Stimulated activated CD8-positive, alpha-beta memory T cell treated with anti-CD3 and anti-CD28 coated beads, Interleukin-4, amount 100 ng/mL, for 48 hours (primary cell): ENCODE results near the gene DGCR6L.
A peak's percentile ranks its signal among the peaks of the same experiment; 100 is the strongest.
"Not testable (repeated sequence)": the region's sequence is repeated elsewhere in the genome, so short reads cannot be mapped to it uniquely, and the experiment has no call there.

Experiments used
- DNase-seq: peaks from one replicate; pipeline ENCODE4 v3.0.0-alpha.2; 2020

Gene DGCR6L

GRCh38 chr22:20307448-20308447, 12.1 kb downstream of the DGCR6L start:
- not testable (repeated sequence) for DNase-seq

- not testable (repeated sequence) for DNase-seq
Measured at GRCh38 chr22:20306646-20307447, 13.0 kb downstream of the DGCR6L start.

DNA sequence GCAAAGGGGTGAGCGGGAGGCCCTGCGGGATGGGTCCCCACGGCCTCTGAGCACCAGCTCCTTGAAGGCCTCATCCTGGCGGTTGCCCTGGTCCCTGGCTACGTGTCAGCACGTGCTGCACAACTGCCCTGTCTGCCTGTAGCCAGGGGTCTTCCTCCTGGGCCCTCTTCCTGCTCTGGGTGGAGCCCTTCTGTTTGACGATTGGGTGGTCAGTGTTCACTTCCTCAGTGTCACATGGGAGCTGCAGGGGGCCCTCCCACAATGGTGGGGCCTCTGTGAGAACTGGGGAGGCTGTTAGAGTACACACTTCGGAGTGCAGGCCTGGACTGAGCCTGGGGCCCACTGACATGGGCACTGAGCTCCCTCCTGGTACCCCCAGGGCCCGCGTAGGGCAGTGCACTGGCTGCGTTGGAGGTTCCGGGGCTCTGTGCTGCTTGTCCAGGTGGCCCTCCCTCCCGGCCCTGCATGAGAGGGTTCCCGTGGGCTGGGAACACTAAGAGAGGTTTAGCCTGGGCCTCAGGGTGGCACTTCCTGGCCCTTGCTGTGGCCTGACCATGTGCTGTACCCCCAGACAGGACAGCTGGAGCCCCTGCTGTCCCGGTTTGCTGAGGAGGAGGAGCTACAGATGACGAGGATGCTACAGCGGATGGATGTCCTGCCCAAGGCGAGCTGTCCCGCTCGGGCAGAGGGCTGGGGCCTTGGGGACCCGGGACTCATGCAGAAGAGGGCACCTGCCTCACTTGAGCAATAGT, 13.8 kb downstream of the DGCR6L start:
- no peak for DNase-seq

GRCh38 chr22:20305230-20305893, 14.5 kb downstream of the DGCR6L start:
- DNase-seq = not testable (repeated sequence)

- no peak for DNase-seq
Measured at GRCh38 chr22:20304646-20305045, 15.2 kb downstream of the DGCR6L start.

DNA sequence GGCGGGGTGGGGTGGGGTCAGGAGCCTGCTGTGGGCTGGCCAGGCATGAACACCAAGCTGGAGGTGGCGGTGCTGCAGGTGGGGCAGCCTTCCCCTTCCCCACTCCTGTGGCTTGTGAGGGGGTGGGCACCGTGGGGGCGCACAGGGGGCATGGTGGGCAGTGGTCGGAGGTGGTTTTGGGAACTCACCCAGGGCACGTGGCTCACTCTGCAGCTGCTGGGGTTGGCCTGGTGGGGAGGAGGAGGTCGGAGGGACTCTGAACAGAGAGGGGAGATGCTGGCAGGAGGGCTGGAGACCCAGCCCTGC, 16.7 kb downstream of the DGCR6L start:
- not testable (repeated sequence) for DNase-seq

GRCh38 chr22:20302438-20303228, 17.2 kb downstream of the DGCR6L start:
- DNase-seq = no peak

DNA sequence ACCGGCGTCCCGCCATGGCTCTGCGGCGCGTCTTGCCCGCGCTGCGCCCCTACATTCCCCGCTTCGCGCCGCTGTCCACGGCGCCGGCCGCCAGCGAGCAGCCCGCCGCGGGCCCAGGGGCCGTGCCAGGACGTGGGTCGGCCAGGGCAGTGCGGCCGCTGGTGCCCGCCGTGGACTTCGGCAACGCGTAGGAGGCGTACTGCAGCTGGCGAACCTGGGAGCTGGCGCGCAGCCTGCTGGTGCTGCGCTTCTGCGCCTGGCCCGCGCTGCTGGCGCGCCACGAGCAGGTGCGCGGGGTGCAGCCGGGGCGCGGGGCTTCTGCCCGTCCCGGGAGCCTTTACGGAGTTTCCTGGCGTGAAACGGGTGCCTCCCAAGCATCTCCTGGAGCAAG, 20.1 kb downstream of the DGCR6L start:
- DNase-seq = peak; percentile 38

DNA sequence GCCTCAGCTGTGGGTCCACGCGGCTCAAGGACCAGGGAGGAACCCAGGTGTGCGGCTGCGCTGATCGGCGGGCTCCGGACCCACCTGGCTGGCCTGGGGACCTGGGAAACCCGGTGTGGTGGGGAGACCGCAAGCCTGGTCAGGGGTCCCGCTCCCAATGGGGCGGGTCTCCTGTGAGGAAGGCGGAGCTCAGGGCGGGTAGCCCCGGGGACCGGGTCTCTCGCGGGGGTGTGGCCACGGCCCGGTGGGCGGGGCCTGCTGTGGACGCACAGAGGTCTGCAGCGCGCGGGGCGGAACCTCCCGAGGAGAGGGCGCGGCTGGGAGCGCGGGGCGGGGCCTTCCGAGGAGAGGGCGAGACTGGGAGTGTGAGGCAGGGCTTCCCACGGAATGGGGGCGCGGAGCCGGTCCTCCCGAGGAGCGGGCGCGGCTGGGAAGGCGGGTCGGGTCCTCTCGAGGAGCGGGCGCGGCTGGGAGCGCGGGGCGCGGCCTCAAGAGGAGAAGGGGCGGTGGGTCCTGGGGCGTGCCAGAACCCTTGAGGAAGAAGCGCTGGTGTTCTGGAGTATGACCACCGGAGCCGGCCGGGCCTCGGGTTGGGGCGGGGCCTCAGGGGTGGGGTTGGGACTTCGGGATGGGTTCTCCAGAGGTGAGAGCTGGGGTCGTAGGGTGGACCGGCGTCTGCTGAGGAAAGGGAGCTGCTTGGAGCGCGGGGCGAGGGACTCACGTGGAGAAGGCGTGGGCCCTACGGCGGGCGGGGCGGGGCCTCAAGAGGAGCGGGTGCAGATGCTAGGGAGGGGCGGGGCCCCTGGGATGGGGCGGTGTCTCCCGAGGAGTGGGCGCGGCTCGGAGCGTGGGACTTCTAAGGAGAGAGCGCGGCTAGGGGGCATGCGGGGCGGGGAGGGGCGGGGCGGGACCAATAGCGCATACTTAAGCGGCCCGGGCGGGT, 20.8 kb downstream of the DGCR6L start:
- DNase-seq = peak; percentile 93

- no peak for DNase-seq
Measured at GRCh38 chr22:20298110-20298802, 21.6 kb downstream of the DGCR6L start.

- DNase-seq = no peak
Measured at GRCh38 chr22:20297414-20298109, 22.3 kb downstream of the DGCR6L start.

DNA sequence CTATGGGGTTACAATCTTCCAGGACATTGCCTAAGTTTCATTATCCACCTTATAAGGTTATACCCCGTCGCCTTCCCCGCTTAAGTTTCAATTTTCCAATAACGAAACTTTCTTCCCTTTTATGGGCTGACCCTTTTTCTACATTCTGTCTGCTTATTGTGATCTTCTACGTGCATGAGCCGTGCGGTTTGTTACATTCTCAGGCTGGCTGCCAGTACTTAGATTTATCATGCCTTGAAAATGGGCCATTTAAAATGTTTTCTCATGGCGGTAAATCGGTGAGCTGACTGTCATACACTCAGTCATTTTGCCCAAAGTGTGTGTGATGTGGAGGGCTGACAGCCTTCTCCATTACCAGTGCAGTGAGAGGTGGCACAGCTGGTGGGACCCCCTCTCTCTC, 23.3 kb downstream of the DGCR6L start:
- DNase-seq = no peak

GRCh38 chr22:20295262-20296064, 24.4 kb downstream of the DGCR6L start:
- no peak for DNase-seq

DNA sequence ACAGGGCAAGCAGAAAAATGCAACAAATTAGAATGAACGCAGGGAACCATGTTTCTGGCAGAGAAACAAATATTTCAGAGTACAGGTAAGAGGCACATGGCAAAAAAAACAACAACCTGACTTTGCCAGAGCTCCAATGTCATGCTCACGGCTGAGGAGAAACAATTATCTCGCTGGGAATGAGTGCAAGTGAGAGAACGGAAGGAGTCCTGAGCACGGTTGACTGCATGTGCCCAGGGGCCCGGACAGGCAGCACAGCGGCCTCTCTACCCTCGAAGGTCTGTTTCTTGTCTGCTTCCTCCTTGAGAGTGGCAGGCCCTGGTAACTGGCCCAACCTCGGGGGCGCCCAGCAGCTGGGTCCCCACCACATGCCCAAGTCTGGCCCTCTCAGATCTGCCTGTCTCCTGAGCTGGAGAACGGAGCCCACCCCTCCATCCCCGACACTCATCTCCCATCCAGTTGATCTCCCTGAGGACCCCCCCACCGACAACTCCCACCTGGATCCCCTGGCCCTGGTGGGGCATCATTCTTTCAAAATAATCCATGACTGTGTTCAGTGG, 27.1 kb downstream of the DGCR6L start:
- no peak for DNase-seq

DNA sequence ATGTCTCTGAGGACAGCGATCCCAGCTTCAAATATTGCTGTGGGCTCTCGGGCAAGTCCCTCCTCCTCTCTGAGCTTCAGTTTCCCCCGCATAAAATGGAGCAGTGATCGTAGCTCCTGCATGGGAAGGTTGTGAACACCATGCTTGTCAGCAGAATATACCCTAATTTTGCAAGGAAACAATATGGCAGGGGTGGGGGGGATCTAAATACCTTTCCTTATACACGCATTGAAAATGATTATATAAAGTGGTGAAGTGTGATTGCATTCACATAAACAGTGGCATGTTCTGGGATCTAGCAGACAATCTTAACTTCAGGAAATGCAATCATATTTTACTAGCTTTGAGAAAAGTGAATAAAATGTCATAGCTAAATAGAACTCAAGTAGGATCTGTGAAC, 27.8 kb downstream of the DGCR6L start:
- no peak for DNase-seq

DNA sequence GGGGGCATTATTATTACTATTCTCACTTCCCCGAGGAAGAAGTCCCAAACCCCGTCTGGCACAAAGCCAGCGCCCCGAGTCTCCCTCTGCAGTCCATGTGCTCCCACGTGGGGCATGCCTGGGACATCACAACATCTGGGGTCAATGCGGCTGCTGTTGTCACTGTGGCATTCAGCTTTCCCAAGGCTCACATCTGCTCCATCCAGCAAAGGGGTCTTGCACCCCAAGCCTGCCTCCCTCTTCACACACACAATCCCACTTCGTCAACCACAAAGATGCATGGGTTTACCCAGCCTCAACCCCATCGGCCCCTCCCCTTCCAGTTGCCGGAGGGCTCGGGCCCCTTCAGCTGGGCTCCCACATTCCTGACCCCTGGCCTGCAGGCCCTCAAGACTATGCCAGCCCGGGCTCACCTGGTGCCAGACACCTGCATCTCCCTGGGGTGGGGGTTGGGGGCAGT, 28.2 kb downstream of the DGCR6L start:
- DNase-seq = no peak

- DNase-seq = no peak
Measured at GRCh38 chr22:20291249-20291586, 28.6 kb downstream of the DGCR6L start.
